Trophoblast cell (in vitro differentiated cells and primary cell): ENCODE measurements around the gene DOCK10.

Experiments
- DNase-seq, 2 donors: peaks; one replicate each; pipeline ENCODE4 v3.0.0-alpha.2; 2016
- H2AFZ ChIP-seq: 2 replicates; pipeline ENCODE4 v1.6.1; 2013; ENCODE audit warnings: low read length, moderate library complexity, mild to moderate bottlenecking; ENCODE audit not compliant: insufficient read depth, poor library complexity
- H2AK5ac ChIP-seq: 2 replicates; pipeline ENCODE4 v1.6.1; 2013; ENCODE audit warnings: mild to moderate bottlenecking, low read length
- H2BK120ac ChIP-seq: 2 replicates; pipeline ENCODE4 v1.6.1; 2013; ENCODE audit warnings: low read length, mild to moderate bottlenecking, moderate library complexity; ENCODE audit not compliant: insufficient read depth, poor library complexity
- H2BK12ac ChIP-seq: 2 replicates; pipeline ENCODE4 v1.6.1; 2013; ENCODE audit warnings: mild to moderate bottlenecking, low read length, moderate library complexity
- H2BK5ac ChIP-seq: 2 replicates; pipeline ENCODE4 v1.6.1; 2013; ENCODE audit warnings: low read length, low read depth, moderate library complexity, mild to moderate bottlenecking; ENCODE audit not compliant: poor library complexity
- H3K14ac ChIP-seq: 2 replicates; pipeline ENCODE4 v1.6.1; 2013; ENCODE audit warnings: mild to moderate bottlenecking, low read length
- H3K18ac ChIP-seq: 2 replicates; pipeline ENCODE4 v1.6.1; 2013; ENCODE audit warnings: mild to moderate bottlenecking, low read length
- H3K23ac ChIP-seq: 2 replicates; pipeline ENCODE4 v1.6.1; 2013; ENCODE audit warnings: low read length
- H3K27ac ChIP-seq: 2 replicates; pipeline ENCODE4 v1.5.1; 2013; ENCODE audit warnings: low read depth, mild to moderate bottlenecking, inconsistent platforms, low read length, moderate library complexity
- H3K27me3 ChIP-seq: 2 replicates; pipeline ENCODE4 v1.6.1; 2013; ENCODE audit warnings: inconsistent platforms, mild to moderate bottlenecking, low read length, moderate library complexity; ENCODE audit not compliant: insufficient read depth
- H3K36me3 ChIP-seq, 2 experiments: 1 replicate in 1 of 2; 2 replicates in 1 of 2; pipeline ENCODE4 v1.6.1; 2013; ENCODE audit warnings: low read length in 2 of 2, mild to moderate bottlenecking in 2 of 2, moderate library complexity in 1 of 2; ENCODE audit not compliant: insufficient read depth in 2 of 2, control insufficient read depth in 1 of 2
- H3K4ac ChIP-seq: 2 replicates; pipeline ENCODE4 v1.6.1; 2013; ENCODE audit warnings: low read depth, mild to moderate bottlenecking, low read length, moderate library complexity
- H3K4me1 ChIP-seq, 2 experiments: 1 replicate in 1 of 2; 2 replicates in 1 of 2; pipeline ENCODE4 v1.6.1; 2013; ENCODE audit warnings: low read length in 2 of 2, mild to moderate bottlenecking in 2 of 2, moderate library complexity in 1 of 2; ENCODE audit not compliant: insufficient read depth in 2 of 2, control insufficient read depth in 1 of 2
- H3K4me2 ChIP-seq: 2 replicates; pipeline ENCODE4 v1.6.1; 2013; ENCODE audit warnings: inconsistent platforms, mild to moderate bottlenecking, low read length, moderate library complexity
- H3K4me3 ChIP-seq: 2 replicates; pipeline ENCODE4 v1.5.1; 2013; ENCODE audit warnings: mild to moderate bottlenecking, low read depth, low read length, inconsistent platforms
- H3K79me1 ChIP-seq: one replicate; pipeline ENCODE4 v1.6.1; 2013; ENCODE audit warnings: low read length
- H3K79me2 ChIP-seq: 2 replicates; pipeline ENCODE4 v1.6.1; 2013; ENCODE audit warnings: low read length, mild to moderate bottlenecking; ENCODE audit not compliant: control insufficient read depth, insufficient read depth, poor library complexity
- H3K9ac ChIP-seq: 2 replicates; pipeline ENCODE4 v1.6.1; 2013; ENCODE audit warnings: mild to moderate bottlenecking, low read length
- H3K9me3 ChIP-seq: 2 replicates; pipeline ENCODE4 v1.6.1; 2013; ENCODE audit warnings: low read depth, mild to moderate bottlenecking, control low read depth, inconsistent platforms, low read length; ENCODE audit not compliant: insufficient read depth
- H4K12ac ChIP-seq: 2 replicates; pipeline ENCODE4 v1.6.1; 2013; ENCODE audit warnings: low read depth, mild to moderate bottlenecking, low read length, moderate library complexity
- H4K8ac ChIP-seq: 2 replicates; pipeline ENCODE4 v1.6.1; 2013; ENCODE audit warnings: low read depth, mild to moderate bottlenecking, low read length, moderate library complexity
- H4K91ac ChIP-seq: one replicate; pipeline ENCODE4 v1.6.1; 2013; ENCODE audit warnings: low read depth, mild to moderate bottlenecking, low read length, moderate library complexity
- WGBS: extraction: QIAGEN DNeasy Blood & Tissue Kit; methylation state at CpG from one replicate; pipeline ENCODE4 v1.1.7; 2013; ENCODE audit warnings: missing lambda C conversion rate; ENCODE audit not compliant: insufficient read length, insufficient coverage; ENCODE audit errors: extremely low coverage; 5-methylcytosine and 5-hydroxymethylcytosine counted together

DOCK10 gene

DNA sequence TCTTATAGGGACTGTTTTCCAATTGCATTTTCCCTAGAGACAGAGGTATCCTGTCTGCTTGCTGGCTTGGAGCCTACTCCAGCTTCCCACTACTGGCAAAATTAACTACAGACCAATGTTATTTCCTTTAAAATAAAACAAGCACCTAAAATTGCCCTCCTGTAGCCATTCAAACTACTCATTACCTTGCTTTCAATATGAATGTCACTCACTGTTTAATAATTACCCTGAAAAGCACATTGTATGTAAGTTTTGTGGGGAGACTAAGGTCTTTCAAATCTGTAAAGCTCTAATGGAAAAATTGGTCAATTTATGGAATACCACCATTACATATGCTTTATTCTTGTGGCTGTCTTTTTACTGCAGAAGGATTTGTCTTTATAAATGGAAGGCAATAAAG is 87.3 kb downstream of the DOCK10 start:
- H3K4ac ChIP-seq = no peak overlapping the region
- H2BK120ac ChIP-seq = no peak overlapping the region
- H3K4me2 ChIP-seq = no peak overlapping the region
- no peak overlapping the region for H4K91ac ChIP-seq
- H3K36me3 ChIP-seq = no peaks in the 10 kb centered on the region
- H2AK5ac ChIP-seq = no peak overlapping the region
- no peak overlapping the region for H3K4me3 ChIP-seq
- no peak overlapping the region for H3K9ac ChIP-seq
- H3K4me1 ChIP-seq = no peaks in the 10 kb centered on the region
- no peak overlapping the region for H3K14ac ChIP-seq
- no peak overlapping the region for H4K8ac ChIP-seq
- H3K79me1 ChIP-seq = no peaks in the 10 kb centered on the region
- H3K27ac ChIP-seq = no peak overlapping the region
- H2AFZ ChIP-seq = no peak overlapping the region
- no peak overlapping the region for H3K23ac ChIP-seq
- H3K9me3 ChIP-seq = no peaks in the 10 kb centered on the region
- no peaks in the 10 kb centered on the region for H3K27me3 ChIP-seq
- H3K79me2 ChIP-seq = no peaks in the 10 kb centered on the region
- H4K12ac ChIP-seq = no peak overlapping the region
- no peak overlapping the region for H2BK12ac ChIP-seq
- H2BK5ac ChIP-seq = no peak overlapping the region
- DNase-seq = no peak
- no peak overlapping the region for H3K18ac ChIP-seq

DNA sequence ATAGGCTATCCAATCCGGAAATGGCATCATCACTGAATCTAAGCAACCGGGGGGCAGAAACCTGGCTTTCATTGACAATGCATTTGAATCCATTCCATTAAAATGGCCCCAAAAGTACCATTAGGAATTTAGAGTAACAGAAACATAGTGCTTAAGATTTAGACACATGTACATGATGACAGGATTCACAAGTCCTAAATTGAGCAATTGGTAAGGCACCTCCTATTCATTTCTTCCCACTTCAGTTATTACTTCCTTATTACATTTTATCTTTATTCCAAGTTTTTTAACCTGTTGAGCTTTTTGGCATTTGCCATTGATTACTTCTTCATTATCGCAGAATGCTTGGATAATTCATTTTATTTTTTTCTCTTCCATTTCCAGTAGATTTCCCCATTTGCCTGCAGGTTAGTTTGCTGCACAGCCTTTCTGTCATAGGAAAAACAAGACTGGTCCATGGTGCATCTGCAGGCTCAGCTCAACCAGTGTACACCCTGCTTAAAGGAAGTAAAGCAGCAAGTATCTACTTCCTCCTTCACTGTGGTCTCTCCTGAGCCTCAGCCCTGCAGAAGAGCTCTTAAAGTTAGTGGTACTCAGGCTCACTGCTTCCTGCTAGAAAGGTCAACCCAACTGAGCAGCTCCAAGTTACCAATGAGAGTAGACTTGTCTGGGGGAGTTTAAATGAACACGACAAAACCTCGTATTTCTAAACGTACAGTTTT is 89.2 kb downstream of the DOCK10 start:
- no peak overlapping the region for H3K9ac ChIP-seq
- no peak overlapping the region for H2BK120ac ChIP-seq
- no CpG with 5 or more reads among the region's 6 CpGs for WGBS
- no peak overlapping the region for H2AK5ac ChIP-seq
- H3K14ac ChIP-seq = no peak overlapping the region
- H3K79me1 ChIP-seq = no peaks in the 10 kb centered on the region
- no peak overlapping the region for H3K18ac ChIP-seq
- no peak overlapping the region for H4K12ac ChIP-seq
- H3K4ac ChIP-seq = no peak overlapping the region
- no peak overlapping the region for H4K91ac ChIP-seq
- no peak overlapping the region for H3K4me2 ChIP-seq
- no peaks in the 10 kb centered on the region for H3K27me3 ChIP-seq
- H4K8ac ChIP-seq = no peak overlapping the region
- H2AFZ ChIP-seq = no peak overlapping the region
- H2BK12ac ChIP-seq = no peak overlapping the region
- H3K4me3 ChIP-seq = no peak overlapping the region
- H3K4me1 ChIP-seq = no peaks in the 10 kb centered on the region
- no peak overlapping the region for H2BK5ac ChIP-seq
- no peak overlapping the region for H3K27ac ChIP-seq
- H3K79me2 ChIP-seq = no peaks in the 10 kb centered on the region
- no peak for DNase-seq
- H3K36me3 ChIP-seq = no peaks in the 10 kb centered on the region
- H3K9me3 ChIP-seq = no peaks in the 10 kb centered on the region
- no peak overlapping the region for H3K23ac ChIP-seq

DNA sequence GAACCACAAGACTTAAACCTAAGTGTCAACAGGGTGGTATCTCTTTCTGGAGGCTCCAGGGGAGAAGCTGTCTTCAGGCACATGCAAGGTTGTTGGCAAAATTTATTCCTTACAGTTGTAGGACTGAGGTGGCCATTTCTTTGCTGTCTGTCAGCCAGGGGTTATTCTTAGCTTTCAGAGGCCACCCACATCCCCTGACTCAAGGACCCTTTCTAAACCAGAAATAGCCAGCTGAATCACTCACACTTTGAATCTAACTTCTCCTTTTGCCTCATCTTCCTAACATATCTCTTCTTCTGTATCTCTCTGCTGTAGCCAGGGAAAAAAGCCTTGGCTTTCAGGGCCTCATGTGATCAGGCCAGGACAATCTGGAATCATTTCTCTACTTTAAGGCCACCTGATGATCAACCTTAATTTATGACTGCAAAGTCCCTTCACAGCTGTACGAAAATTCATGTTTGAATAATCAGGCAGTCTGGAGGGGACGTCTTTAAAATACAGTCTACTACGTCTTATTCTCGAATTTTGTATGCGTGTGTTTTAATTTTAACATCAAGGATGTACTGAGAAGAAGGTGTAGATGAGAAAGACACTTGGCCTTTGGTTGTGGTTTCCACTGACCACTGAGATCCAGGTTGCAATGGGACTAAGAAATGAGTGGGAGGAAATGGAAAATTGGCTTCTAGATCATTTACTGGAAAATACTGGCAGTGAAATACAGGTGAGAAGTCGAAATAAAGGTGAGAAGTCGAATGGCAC is 90.4 kb downstream of the DOCK10 start:
- no peaks in the 10 kb centered on the region for H3K36me3 ChIP-seq
- no peak overlapping the region for H2AFZ ChIP-seq
- H3K23ac ChIP-seq = no peak overlapping the region
- H3K79me1 ChIP-seq = no peaks in the 10 kb centered on the region
- H3K79me2 ChIP-seq = no peaks in the 10 kb centered on the region
- no CpG with 5 or more reads among the region's 7 CpGs for WGBS
- H3K4me1 ChIP-seq = no peaks in the 10 kb centered on the region
- no peak overlapping the region for H2BK5ac ChIP-seq
- no peak overlapping the region for H3K27ac ChIP-seq
- no peak overlapping the region for H2BK12ac ChIP-seq
- no peak overlapping the region for H4K12ac ChIP-seq
- no peaks in the 10 kb centered on the region for H3K27me3 ChIP-seq
- H3K4me2 ChIP-seq = no peak overlapping the region
- no peak overlapping the region for H2BK120ac ChIP-seq
- H3K4ac ChIP-seq = no peak overlapping the region
- H3K9me3 ChIP-seq = no peaks in the 10 kb centered on the region
- H3K18ac ChIP-seq = no peak overlapping the region
- no peak overlapping the region for H3K9ac ChIP-seq
- H2AK5ac ChIP-seq = no peak overlapping the region
- no peak overlapping the region for H4K8ac ChIP-seq
- no peak overlapping the region for H3K4me3 ChIP-seq
- H3K14ac ChIP-seq = no peak overlapping the region
- DNase-seq = no peak
- no peak overlapping the region for H4K91ac ChIP-seq

DNA sequence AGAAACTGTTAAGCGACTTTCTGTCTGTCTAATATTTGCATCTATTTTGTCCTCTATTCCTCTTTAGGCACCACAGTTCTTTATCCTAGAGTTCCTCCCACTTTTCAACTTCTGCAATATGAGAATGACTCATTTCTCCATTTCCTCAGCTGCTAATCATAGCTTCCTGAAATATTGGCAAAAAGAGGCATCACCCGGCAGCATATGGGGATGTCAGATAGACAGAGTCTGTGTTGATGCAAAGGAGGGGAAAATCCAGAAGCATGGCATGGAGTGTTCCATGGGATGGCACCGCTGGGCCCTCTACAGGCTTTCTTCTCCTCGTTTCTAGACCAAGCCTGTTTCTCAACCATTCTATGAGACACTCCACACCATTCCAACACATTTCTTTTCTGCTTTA is 93.4 kb downstream of the DOCK10 start:
- no peak overlapping the region for H2AFZ ChIP-seq
- peak; percentile 12 to 40 for DNase-seq
- no CpG with 5 or more reads among the region's 4 CpGs for WGBS

More for the DNA sequence above, 93.4 kb downstream of the DOCK10 start:
- no peak overlapping the region for H2BK12ac ChIP-seq
- H3K79me1 ChIP-seq = no peaks in the 10 kb centered on the region
- H3K9ac ChIP-seq = no peak overlapping the region
- no peak overlapping the region for H3K23ac ChIP-seq
- no peak overlapping the region for H2AK5ac ChIP-seq
- no peaks in the 10 kb centered on the region for H3K79me2 ChIP-seq
- no peak overlapping the region for H3K4me3 ChIP-seq
- H4K91ac ChIP-seq = no peak overlapping the region
- H4K8ac ChIP-seq = no peak overlapping the region
- no peak overlapping the region for H3K14ac ChIP-seq
- no peaks in the 10 kb centered on the region for H3K36me3 ChIP-seq
- H3K27ac ChIP-seq = no peak overlapping the region
- H3K4ac ChIP-seq = no peak overlapping the region
- no peaks in the 10 kb centered on the region for H3K9me3 ChIP-seq
- no peaks in the 10 kb centered on the region for H3K27me3 ChIP-seq
- H2BK5ac ChIP-seq = no peak overlapping the region
- H3K4me2 ChIP-seq = no peak overlapping the region
- no peak overlapping the region for H3K18ac ChIP-seq
- H2BK120ac ChIP-seq = no peak overlapping the region
- no peak overlapping the region for H4K12ac ChIP-seq
- H3K4me1 ChIP-seq = no peaks in the 10 kb centered on the region
